Measurements from ENCODE around the gene HELZ2.
A peak's percentile ranks its signal among the peaks of the same experiment; 100 is the strongest.

Gene HELZ2

DNA sequence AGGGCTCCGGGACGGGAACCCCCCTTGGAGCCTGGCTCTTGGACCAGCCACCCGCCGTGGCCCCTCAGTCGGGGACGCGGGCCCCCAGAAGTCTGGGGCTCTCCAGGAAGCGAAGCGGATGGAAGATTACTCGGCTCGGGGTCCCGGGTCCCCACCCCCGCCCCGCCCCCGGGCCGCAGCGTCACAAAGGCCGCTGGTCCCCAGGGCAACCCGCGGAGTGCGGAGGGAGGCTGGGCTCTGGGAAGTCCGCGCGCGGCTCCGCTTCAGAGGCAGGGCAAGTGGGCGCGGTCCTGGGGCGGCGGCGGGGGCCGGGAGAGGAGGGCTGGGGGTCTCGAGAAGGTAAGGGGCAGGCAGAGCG, 20.1 kb downstream of the HELZ2 start, which contains the start of gene FNDC11:
TSS of gene FNDC11 (plus strand) at position 227 of the 358 bp plus-strand sequence. CDS start 1,505 bp downstream, outside the sequence.
- DNase-seq (ENCODE audit: low read depth in 2 of 2, low spot score in 1 of 2) = no peak

GRCh38 chr20:63553251-63553932, 20.6 kb downstream of the HELZ2 start:
- peak; percentile 52 to 83 for DNase-seq (ENCODE audit: low read depth in 2 of 2, low spot score in 1 of 2)

DNA sequence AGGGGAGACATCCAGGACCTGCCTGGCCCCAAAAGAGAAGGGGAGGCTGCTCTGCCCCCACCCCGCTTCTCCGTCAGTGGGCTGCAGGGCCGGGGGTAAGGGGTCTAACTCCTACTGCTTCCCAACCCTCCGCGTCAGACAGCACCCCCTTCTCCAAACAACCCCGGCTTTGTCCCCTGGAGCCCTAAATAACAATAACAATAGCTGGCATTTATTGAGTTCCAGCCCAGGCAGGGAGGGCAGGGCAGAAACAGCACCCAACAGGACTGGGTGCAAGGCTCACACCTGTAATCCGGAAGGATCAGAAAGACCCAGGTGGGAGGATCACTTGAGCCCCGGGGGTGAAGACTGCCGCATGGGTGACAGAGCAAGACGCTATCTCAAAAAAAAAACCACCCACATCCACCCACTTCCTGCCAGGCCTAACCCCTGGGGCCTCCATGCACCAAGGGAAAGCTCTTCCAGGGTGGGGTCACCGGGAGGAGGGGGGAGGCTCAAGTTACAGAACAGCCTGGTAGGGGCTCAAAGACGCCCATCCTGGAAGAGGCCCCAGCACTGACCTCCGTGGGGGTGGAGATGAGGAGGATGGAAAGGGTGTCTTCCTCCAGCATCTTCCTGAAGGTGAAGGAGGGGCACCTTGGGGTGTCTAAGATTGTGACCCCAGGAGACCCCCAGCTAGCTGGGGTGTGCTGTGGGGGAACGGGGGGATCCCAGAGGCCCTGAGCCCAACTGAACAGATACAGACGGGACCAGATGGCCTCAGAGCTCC, 21.4 kb downstream of the HELZ2 start:
- no peak for DNase-seq (ENCODE audit: low read depth in 2 of 2, low spot score in 1 of 2)

DNA sequence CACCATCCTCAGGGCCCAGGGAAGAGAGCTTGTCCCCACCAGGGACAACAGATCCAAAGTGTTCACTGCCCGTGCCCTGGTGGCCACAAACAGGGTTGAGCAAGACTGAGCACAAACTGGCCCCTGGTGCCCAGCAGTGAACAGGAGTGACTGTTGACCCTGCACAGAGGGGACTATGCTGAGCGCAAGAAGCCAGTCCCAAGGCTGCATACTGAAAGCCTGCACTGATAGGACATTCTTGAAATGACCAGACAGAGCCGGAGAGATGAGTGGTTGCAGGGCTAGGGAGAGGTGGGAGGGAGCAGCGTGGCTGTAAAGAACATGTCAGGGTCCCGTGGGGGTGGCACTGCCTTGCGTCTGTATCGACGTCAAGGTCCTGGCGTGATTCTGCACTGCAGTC, 23.0 kb downstream of the HELZ2 start:
- no peak for DNase-seq (ENCODE audit: low read depth in 2 of 2, low spot score in 1 of 2)

GRCh38 chr20:63549679-63550282, 24.3 kb downstream of the HELZ2 start:
- DNase-seq (ENCODE audit: low read depth in 2 of 2, low spot score in 1 of 2) = no peak

GRCh38 chr20:63549019-63549418, 25.0 kb downstream of the HELZ2 start:
- no peak for DNase-seq (ENCODE audit: low read depth in 2 of 2, low spot score in 1 of 2)

- no peak for DNase-seq (ENCODE audit: low read depth in 2 of 2, low spot score in 1 of 2)
Measured at GRCh38 chr20:63548542-63548941, 25.5 kb downstream of the HELZ2 start.

DNA sequence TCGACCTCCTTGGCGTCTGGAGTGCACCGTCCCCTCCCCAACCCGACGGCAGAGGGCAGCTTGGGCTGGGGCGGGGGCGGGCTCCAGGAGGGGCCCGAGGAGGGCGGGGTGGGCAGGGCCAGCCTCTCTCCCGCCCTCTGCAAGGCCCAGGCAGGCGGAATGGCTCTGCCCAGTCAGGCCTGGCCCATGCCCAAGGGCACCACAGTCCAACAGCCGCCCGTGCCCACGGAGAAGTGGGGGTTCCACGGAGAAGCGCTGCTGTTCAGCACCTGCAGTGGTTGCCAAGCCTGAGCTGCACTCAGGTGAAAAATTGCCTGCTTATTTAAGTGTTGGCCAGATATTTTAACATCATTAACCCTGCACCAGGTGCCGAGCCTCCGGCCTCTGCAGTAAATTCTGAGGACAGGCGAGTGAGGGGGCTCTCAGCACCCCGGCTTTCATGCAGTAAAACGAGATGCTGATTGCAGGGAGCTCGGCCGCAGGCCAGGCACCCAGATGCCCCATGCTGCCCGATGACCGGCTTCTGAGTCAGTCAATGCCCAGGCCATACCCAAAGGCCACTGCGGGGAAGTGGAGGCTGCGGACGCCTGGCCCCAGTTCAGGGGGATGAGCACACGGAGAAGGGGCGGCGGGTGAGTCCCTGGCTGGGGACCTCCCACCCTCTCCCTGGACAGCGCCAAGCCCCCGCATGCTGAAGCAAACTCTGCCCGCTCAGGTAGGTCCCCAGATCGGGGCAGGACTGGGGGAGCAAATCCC, 26.1 kb downstream of the HELZ2 start, which contains the start of gene SRMS:
TSS of gene SRMS (minus strand) at position 25 of the 756 bp plus-strand sequence. CDS start 286 bp downstream, outside the sequence.
- DNase-seq (ENCODE audit: low read depth in 2 of 2, low spot score in 1 of 2) = no peak

- DNase-seq (ENCODE audit: low read depth in 2 of 2, low spot score in 1 of 2) = no peak
Measured at GRCh38 chr20:63546956-63547724, 26.9 kb downstream of the HELZ2 start.

- DNase-seq (ENCODE audit: low read depth in 2 of 2, low spot score in 1 of 2) = no peak
Measured at GRCh38 chr20:63546256-63546955, 27.6 kb downstream of the HELZ2 start.

DNA sequence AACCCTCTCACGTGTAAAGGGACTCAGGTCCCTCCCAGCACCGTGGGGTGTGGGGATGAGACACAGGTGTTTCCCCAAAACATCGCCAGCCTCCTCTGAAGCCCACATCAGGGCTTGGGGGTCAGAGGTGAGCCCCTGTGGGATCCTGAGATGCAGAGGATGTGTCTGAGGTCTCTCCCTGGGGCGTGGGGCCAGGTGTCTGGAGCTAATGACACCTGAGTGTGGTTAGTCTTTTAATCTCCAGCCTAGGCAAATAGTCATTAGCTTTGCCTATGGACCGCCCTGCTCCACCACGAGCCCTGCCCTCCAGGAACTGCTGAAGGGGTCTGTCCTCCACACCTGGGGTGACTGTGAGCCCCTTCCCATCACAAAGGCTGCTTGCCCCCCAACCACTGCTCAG, 28.2 kb downstream of the HELZ2 start:
- no peak for DNase-seq (ENCODE audit: low read depth in 2 of 2, low spot score in 1 of 2)

DNA sequence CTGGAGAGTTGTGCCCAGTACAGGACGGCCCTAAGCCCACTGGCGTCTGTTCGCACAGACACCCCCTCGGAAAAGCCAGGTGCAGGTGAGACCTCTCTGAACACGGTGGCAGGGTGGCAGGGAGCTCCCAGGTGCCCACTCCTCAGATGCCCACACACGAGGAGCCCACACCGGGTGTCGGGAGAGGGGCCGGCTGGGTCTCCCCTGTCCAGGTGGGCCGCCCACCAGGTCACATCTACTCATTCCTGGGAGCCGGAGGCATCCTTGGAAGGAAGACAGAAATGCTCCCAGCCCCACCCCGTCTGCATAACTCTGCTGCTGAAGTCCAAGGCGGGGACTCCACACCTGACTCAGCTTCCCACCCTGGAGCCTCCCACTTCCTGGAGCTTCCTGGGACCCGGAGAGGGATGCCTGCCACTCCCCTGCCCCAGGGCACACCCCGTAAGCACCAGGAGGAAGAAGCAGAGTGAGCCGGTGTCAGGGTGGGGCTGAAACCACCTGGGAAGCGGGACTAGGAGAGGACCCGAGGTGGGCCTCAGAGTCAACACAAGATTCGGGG, 29.0 kb downstream of the HELZ2 start:
- DNase-seq (ENCODE audit: low read depth in 2 of 2, low spot score in 1 of 2) = no peak

GRCh38 chr20:63544241-63544957, 29.6 kb downstream of the HELZ2 start:
- DNase-seq (ENCODE audit: low read depth in 2 of 2, low spot score in 1 of 2) = no peak

DNA sequence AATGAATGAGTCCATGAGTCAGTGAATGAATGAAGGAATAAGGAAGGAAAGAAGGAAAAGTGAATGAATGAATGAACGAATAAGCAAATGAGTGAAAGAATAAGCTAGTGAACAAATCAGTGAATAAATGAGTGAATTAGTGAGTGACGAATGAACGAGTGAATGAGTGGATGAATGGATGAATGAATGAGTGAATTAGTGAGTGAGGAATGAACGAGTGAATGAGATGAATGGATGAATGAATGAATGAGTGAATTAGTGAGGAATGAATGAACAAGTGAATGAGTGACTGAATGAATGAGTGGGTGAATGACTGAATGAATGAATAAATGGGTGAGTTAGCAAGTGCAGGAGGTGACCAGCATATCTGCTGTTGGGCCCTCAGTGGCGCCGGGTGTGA, 30.3 kb downstream of the HELZ2 start:
- no peak for DNase-seq (ENCODE audit: low read depth in 2 of 2, low spot score in 1 of 2)

GRCh38 chr20:63543131-63543530, 30.9 kb downstream of the HELZ2 start:
- DNase-seq (ENCODE audit: low read depth in 2 of 2, low spot score in 1 of 2) = no peak

GRCh38 chr20:63542696-63543095, 31.3 kb downstream of the HELZ2 start:
- no peak for DNase-seq (ENCODE audit: low read depth in 2 of 2, low spot score in 1 of 2)

- DNase-seq (ENCODE audit: low read depth in 2 of 2, low spot score in 1 of 2) = no peak
Measured at GRCh38 chr20:63542031-63542559, 31.9 kb downstream of the HELZ2 start.

- no peak for DNase-seq (ENCODE audit: low read depth in 2 of 2, low spot score in 1 of 2)
Measured at GRCh38 chr20:63541371-63541770, 32.7 kb downstream of the HELZ2 start.

Data from stimulated activated CD8-positive, alpha-beta memory T cell treated with anti-CD3 and anti-CD28 coated beads, Interleukin-4, amount 100 ng/mL, for 1 hour (primary cell).